ENCODE data around the gene PGAP1. TPM values are rescaled to one million over a fixed set of nuclear protein-coding genes. Genes with fewer than 3 reads are reported as not detected.

PGAP1 gene
- total RNA-seq, 1 donor from 2014 or later: 12.0 TPM

DNA sequence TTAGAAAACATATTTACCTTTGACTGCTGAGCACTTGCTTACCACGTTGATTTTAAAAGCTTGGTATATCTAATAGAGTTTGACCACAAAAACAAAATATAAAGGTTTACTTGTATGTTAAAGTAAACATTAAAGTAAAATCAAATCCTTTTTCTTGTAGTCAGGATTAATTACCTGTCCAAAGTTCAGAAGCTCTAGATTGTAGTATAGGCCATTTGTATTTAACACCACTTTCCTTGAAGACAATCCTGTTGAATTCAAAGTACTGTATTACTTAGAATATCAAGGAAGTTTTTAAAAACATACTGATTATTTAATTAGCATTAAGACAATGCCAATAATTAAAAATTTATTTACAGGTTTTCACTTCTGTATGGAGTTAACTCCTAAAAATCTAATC lies 53.0 kb downstream of the PGAP1 start:
- Histone ChIP-seq H3K4me3 (no peak overlapping the region), H3K36me3 (peaks cover 24% of the 10 kb centered on the region), H3K27ac (no peak overlapping the region), H3K4me1 (no peaks in the 10 kb centered on the region), H3K27me3 (ENCODE audit: low read depth) (no peaks in the 10 kb centered on the region), H3K9me3 (no peaks in the 10 kb centered on the region)
- DNase-seq (no peak), ATAC-seq (no peak)
- TF ChIP-seq, protein P1, sequence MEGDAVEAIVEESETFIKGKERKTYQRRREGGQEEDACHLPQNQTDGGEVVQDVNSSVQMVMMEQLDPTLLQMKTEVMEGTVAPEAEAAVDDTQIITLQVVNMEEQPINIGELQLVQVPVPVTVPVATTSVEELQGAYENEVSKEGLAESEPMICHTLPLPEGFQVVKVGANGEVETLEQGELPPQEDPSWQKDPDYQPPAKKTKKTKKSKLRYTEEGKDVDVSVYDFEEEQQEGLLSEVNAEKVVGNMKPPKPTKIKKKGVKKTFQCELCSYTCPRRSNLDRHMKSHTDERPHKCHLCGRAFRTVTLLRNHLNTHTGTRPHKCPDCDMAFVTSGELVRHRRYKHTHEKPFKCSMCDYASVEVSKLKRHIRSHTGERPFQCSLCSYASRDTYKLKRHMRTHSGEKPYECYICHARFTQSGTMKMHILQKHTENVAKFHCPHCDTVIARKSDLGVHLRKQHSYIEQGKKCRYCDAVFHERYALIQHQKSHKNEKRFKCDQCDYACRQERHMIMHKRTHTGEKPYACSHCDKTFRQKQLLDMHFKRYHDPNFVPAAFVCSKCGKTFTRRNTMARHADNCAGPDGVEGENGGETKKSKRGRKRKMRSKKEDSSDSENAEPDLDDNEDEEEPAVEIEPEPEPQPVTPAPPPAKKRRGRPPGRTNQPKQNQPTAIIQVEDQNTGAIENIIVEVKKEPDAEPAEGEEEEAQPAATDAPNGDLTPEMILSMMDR (IDR thresholded peaks at IDR 0.05): no peak
- intact Hi-C loops (cut with DNase I): no loop called here

DNA sequence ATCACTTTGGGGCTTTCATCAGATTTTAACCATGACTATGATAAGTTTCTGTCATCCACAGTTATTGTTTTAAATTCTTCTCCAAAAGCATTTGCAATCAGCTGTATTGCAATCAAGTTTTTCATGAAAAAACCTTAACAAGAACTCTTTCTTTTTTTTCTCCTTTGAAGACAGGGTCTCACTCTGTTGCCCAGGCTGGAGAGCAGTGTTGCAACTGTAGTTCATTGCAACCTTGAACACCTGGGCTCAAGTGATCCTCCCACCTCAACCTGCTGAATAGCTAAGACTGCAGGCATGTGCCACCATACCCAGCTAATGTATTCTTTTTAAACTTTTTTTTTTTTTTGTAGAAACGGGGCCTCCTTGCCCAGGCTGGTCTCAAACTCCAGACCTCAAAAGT lies 71.9 kb downstream of the PGAP1 start:
- Histone ChIP-seq H3K27ac (no peak overlapping the region), H3K4me3 (no peak overlapping the region), H3K9me3 (peaks cover 8% of the 10 kb centered on the region), H3K4me1 (no peaks in the 10 kb centered on the region), H3K27me3 (ENCODE audit: low read depth) (no peaks in the 10 kb centered on the region), H3K36me3 (no peaks in the 10 kb centered on the region)
- ATAC-seq (no peak), DNase-seq (no peak)
- intact Hi-C loops (cut with DNase I): no loop called here
- TF ChIP-seq, protein P1 (IDR thresholded peaks at IDR 0.05): no peak

DNA sequence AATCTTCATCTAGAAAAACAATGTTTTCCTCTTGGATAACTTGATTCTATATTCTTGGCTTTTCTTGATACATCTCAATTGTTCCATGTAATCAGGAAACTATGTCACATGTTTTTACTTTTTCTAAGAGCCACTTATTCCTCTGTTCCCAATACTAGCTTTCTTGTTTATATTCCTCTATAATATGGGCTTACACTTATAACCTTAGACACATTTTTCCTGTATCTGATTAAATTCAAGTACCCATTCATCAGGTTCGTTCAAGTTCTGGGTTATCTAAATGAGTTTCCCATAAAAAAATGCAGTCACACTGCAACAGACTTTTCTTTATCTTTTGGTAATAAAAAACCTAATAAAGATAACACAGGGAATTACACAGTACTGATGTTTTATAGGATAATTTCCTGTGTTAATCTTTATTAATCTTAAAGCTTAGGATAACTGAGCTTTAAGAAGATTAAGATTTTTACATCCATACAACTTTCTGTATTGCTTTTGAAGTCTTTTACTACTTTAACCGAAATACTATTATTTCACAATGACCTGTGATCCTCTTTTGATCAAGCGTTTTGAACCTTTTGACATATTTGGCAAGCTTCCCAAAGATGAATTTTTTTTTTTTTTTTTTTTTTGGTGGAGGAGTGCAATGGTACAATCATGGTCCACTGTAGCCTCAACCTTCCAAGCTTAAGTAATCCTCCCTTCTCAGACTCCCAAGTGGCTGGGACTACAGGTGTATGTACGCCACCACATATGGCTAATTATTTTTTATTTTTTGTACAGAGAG lies 73.0 kb downstream of the PGAP1 start:
- TF ChIP-seq, protein P1 (IDR thresholded peaks at IDR 0.05): no peak
- no peak for DNase-seq
- Histone ChIP-seq H3K4me3 (no peak overlapping the region), H3K9me3 (no peaks in the 10 kb centered on the region), H3K36me3 (no peaks in the 10 kb centered on the region), H3K4me1 (no peaks in the 10 kb centered on the region), H3K27me3 (ENCODE audit: low read depth) (no peaks in the 10 kb centered on the region), H3K27ac (no peak overlapping the region)
- ATAC-seq: no peak
- intact Hi-C loops (cut with DNase I): no loop called here

DNA sequence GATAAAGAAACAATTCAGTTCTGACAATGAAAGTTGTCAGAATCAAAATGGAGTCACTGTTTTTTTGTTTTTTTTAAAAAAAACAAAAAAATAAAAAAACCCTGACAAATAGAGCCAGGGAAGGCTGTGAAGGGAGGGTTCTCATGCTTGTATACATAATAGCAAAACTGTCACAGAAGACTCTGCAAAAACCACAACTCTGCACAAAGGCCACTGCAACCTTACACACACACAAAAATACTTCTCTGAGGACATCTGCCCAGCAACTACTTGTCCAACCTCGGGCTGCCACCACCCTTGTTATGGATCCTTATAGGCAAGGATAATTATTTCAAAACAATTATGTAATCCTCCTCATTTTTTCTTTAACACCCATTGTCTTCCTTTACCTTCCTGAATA lies 75.4 kb downstream of the PGAP1 start:
- H3K4me3 ChIP-seq: no peak overlapping the region
- H3K4me1 ChIP-seq: no peaks in the 10 kb centered on the region
- no peaks in the 10 kb centered on the region for H3K36me3 ChIP-seq
- TF ChIP-seq, protein P1 (IDR thresholded peaks at IDR 0.05): no peak
- ATAC-seq: no peak
- DNase-seq: no peak
- H3K27me3 ChIP-seq (ENCODE audit: low read depth): no peaks in the 10 kb centered on the region
- intact Hi-C loops (cut with DNase I): no loop called here
- H3K9me3 ChIP-seq: no peaks in the 10 kb centered on the region
- H3K27ac ChIP-seq: no peak overlapping the region

DNA sequence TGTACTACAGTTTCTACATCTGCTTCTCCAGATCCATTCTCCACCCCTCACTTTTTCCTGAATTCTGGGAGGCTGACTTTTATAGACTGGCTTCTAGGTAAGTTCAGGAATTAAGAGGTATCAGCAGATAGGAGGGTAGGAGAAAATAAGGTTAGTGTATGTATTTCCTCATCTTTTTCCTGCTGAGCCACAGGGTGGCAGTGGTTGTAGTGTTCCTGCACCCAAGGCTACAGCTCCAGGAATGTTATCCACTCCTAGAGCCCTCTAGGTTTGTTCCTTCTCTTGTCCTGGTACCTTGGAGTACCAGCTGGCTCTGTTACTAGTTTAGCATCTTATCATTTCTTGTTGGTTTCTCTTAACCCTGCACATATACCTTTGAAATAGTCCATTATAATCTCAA lies 76.6 kb downstream of the PGAP1 start:
- TF ChIP-seq, protein P1 (IDR thresholded peaks at IDR 0.05): no peak
- H3K4me3 ChIP-seq: no peak overlapping the region
- no peaks in the 10 kb centered on the region for H3K4me1 ChIP-seq
- H3K27ac ChIP-seq: no peak overlapping the region
- DNase-seq (no peak), ATAC-seq (peak in 1 of 2 donors; percentile 37)
- no peaks in the 10 kb centered on the region for H3K9me3 ChIP-seq
- no peaks in the 10 kb centered on the region for H3K27me3 ChIP-seq (ENCODE audit: low read depth)
- intact Hi-C loops (cut with DNase I): no loop called here
- H3K36me3 ChIP-seq: no peaks in the 10 kb centered on the region

All from lower lobe of right lung (tissue), 2 donors.